Neural crest cell (in vitro differentiated cells): ENCODE data around the gene HOXA4. TPM values are rescaled to one million over a fixed set of nuclear protein-coding genes. Genes with fewer than 3 reads are reported as not detected.
A peak's percentile ranks its signal among the peaks of the same experiment; 100 is the strongest.

Source experiments
- DNase-seq: peaks from one replicate; pipeline ENCODE4 v3.0.0; 2021; ENCODE audit warnings: low read depth, mixed read lengths, low spot score
- H3K27ac Mint-ChIP-seq: one replicate; pipeline ENCODE4 v1.8.0; 2021; ENCODE audit warnings: mild to moderate bottlenecking, mixed read lengths; ENCODE audit not compliant: unreplicated experiment
- H3K27me3 Mint-ChIP-seq: 2 replicates; pipeline ENCODE4 v1.8.0; 2021; ENCODE audit warnings: low read depth, mild to moderate bottlenecking, mixed read lengths
- H3K36me3 Mint-ChIP-seq: 2 replicates; pipeline ENCODE4 v1.8.0; 2021; ENCODE audit warnings: low read depth, mild to moderate bottlenecking, mixed read lengths
- H3K4me1 Mint-ChIP-seq: 2 replicates; pipeline ENCODE4 v1.8.0; 2021; ENCODE audit warnings: mixed read lengths
- H3K4me3 Mint-ChIP-seq: one replicate; pipeline ENCODE4 v1.8.0; 2021; ENCODE audit warnings: mild to moderate bottlenecking, mixed read lengths
- H3K9me3 Mint-ChIP-seq: 2 replicates; pipeline ENCODE4 v1.8.0; 2021; ENCODE audit warnings: mixed read lengths
- total RNA-seq: library from RNA; stranded (reverse); gene quantifications from 2 replicates; pipeline ENCODE4 v1.2.1, GENCODE V29; 2021
- TF ChIP-seq, protein P1 (sequence below): fragments of 200-600 bp; sonication (generic); conservative IDR thresholded peaks from 2 replicates; pipeline ENCODE4 v1.5.0; 2021; ENCODE audit warnings: antibody characterized with exemption, mild to moderate bottlenecking

HOXA4 gene
- total RNA-seq, 1 donor from 2014 or later: 0.68 TPM

DNA sequence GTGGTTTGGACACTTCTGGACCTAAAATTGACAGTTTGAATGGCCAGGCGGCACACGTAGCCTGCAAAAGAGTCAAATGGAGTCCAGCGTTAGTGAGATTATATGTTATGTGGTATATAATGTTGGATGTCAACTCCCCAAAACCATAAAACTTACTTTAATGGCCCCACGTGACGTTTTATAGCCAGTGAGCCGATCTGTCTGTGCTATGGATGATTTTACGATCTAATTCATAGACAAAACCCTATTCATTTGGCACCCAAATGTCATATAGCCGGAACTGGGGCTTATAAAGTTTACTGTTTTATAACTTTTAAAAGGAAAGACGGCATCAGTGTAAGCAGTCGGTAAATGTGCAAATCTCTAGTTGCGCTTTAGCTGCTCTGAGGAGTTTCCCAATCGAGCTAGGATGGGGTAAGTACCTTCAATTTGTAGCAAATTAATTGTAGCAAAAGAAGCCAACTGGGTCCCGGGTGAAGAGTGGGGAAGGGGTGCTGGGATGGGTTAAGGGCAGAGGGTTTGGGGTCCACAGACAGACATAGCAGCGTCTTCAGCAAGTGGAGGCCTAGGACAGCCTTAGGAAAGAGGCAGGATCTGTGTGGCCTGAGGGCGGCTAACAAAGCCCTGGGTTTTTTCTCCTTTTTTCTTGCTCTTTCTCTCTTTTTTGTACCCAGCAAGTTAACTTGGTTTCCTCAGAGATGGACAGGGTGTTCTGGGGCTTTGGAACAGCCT is 9.7 kb upstream of the HOXA4 start:
- H3K27me3 Mint-ChIP-seq: peaks cover 100% of the 10 kb centered on the region

DNA sequence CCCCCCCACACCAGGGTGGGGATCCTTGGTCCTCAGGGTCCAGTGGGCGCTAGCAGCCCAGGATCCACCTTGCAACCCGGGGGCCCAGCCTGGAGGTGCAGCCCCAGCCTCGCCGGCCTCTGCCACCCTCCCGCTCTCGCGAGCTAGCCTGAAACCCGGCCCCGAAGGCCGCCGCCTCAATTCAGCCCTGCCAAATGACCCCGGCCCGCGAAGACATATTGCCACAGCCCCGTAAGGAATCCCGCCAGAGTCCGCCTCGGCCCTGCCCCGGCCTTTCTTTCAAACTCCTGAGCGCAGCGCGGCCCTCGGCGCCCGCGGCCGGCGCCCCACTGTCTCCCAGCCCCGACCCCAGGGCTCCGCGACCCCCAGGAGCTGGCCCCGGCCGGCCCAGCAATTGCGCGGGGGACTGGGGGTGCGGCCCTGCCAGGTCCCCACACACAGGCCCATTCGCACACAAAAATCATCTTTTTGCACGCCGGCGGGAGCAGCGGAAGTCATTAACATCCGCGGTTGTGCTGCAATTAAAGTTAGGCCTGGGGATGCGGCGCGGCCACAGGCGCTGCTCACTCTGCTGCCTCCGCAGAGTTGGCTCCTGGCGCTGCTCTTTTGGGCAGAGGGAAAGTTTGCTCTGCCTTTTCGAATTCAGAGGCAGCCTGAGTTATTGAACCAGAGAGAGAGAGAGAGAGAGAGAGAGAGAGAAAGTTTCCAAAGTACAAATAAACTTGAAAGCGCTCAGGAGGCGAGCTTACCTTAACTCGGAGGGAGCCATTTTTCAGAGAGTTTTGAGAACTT is 9.0 kb upstream of the HOXA4 start:
- no peak for DNase-seq
- no peaks in the 10 kb centered on the region for H3K36me3 Mint-ChIP-seq
- no peaks in the 10 kb centered on the region for H3K9me3 Mint-ChIP-seq
- H3K4me1 Mint-ChIP-seq: peaks cover 28% of the 10 kb centered on the region
- peak overlapping the region; percentile 81 for H3K4me3 Mint-ChIP-seq
- TF ChIP-seq, protein P1, sequence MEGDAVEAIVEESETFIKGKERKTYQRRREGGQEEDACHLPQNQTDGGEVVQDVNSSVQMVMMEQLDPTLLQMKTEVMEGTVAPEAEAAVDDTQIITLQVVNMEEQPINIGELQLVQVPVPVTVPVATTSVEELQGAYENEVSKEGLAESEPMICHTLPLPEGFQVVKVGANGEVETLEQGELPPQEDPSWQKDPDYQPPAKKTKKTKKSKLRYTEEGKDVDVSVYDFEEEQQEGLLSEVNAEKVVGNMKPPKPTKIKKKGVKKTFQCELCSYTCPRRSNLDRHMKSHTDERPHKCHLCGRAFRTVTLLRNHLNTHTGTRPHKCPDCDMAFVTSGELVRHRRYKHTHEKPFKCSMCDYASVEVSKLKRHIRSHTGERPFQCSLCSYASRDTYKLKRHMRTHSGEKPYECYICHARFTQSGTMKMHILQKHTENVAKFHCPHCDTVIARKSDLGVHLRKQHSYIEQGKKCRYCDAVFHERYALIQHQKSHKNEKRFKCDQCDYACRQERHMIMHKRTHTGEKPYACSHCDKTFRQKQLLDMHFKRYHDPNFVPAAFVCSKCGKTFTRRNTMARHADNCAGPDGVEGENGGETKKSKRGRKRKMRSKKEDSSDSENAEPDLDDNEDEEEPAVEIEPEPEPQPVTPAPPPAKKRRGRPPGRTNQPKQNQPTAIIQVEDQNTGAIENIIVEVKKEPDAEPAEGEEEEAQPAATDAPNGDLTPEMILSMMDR: no peak
- peak overlapping the region; percentile 64 for H3K27ac Mint-ChIP-seq
- peaks cover 100% of the 10 kb centered on the region for H3K27me3 Mint-ChIP-seq

More for the DNA sequence above, 9.7 kb upstream of the HOXA4 start:
- TF ChIP-seq, protein P1: no peak
- H3K4me1 Mint-ChIP-seq: peaks cover 28% of the 10 kb centered on the region
- no peaks in the 10 kb centered on the region for H3K36me3 Mint-ChIP-seq
- H3K27ac Mint-ChIP-seq: peak overlapping the region; percentile 70
- no peaks in the 10 kb centered on the region for H3K9me3 Mint-ChIP-seq
- no peak for DNase-seq
- peak overlapping the region; percentile 81 for H3K4me3 Mint-ChIP-seq

DNA sequence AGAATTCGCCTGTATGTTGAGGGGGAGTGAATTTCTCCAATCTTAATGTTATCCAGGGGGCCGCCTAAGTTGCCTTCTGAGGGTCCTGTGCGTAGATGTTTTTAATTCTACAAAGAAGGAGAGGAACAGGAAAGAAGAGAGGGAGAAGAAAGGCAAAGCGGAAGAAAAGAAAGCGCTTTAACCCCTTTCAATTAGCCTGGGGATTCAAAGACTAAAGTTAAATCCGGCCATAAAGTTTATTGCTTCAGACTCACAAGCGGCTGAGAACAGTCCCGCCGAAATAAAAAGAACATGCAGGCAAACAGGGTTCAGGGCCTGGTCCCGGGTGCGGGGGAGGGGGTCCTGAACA is 8.4 kb upstream of the HOXA4 start:
- Mint-ChIP-seq H3K4me1 (peaks cover 22% of the 10 kb centered on the region), H3K27me3 (peaks cover 100% of the 10 kb centered on the region), H3K27ac (no peak overlapping the region), H3K36me3 (peaks cover under 1% of the 10 kb centered on the region), H3K9me3 (no peaks in the 10 kb centered on the region), H3K4me3 (peak overlapping the region; percentile 81)
- TF ChIP-seq, protein P1: no peak
- no peak for DNase-seq

DNA sequence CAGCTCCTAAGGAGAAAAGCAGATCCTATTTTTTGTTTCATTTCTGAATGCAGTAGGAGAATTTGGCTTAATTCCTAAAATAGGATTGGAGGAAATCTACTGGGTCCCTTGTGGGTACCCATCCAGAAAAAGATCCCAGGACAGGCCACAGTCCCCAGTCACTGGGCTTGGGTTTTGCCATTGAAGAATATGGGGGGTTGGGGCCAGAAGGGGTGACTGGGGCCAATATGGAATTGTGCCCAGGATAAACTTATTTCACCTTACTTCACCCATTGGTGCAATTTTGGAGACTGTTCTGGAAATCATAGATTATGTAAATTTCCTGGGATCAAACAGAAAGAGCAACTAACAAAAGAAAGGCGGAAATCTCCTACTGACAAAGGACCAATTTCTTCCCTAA is 7.9 kb upstream of the HOXA4 start:
- H3K27me3 Mint-ChIP-seq: peaks cover 100% of the 10 kb centered on the region

DNA sequence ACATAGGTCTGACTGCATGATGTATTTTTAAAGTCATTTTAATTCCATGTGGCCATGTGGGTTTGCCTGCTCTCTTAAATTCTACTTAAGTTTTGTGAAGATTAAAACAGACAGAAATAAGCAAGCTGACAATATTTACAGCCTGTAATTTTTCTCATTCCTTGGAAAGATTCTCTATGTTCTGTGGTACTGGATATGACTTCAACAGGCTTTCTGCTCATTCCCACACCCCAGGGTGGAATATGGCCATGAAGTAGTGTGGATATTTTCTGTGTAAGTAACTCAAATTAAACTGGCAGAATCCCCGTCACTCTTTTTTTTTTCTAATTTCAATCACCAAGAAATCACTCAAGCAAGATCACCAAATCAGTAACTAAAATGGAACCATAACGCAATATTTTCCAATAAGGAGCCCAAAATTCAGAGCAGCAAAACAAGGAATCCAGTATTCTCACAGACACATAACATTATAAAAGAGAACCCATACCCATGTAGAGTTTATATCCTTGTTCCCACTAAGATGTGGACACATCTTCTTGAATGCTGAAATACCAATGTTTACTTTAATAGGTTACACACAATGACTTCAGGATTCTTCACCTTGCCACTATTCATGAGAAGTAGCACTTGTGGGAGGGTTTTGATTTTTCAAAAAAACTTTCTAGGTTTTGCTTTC is 7.2 kb upstream of the HOXA4 start:
- TF ChIP-seq, protein P1: no peak
- H3K4me3 Mint-ChIP-seq: peak overlapping the region; percentile 20
- peaks cover 100% of the 10 kb centered on the region for H3K27me3 Mint-ChIP-seq
- H3K9me3 Mint-ChIP-seq: no peaks in the 10 kb centered on the region
- H3K36me3 Mint-ChIP-seq: peaks cover 3% of the 10 kb centered on the region
- DNase-seq: no peak
- peaks cover 18% of the 10 kb centered on the region for H3K4me1 Mint-ChIP-seq
- no peak overlapping the region for H3K27ac Mint-ChIP-seq

More for the DNA sequence above, 7.9 kb upstream of the HOXA4 start:
- Mint-ChIP-seq H3K4me3 (peak overlapping the region; percentile 81), H3K9me3 (no peaks in the 10 kb centered on the region), H3K27ac (no peak overlapping the region), H3K36me3 (peaks cover 3% of the 10 kb centered on the region), H3K4me1 (peaks cover 21% of the 10 kb centered on the region)
- no peak for DNase-seq
- TF ChIP-seq, protein P1: no peak
